NCI-H2196 (cell line): ENCODE data around the gene PPAN.

Source experiments
- DNase-seq: peaks from one replicate; lab custom pipeline; 2025; ENCODE audit not compliant: unreplicated experiment; lab: John Stamatoyannopoulos, UW

Gene PPAN

DNA sequence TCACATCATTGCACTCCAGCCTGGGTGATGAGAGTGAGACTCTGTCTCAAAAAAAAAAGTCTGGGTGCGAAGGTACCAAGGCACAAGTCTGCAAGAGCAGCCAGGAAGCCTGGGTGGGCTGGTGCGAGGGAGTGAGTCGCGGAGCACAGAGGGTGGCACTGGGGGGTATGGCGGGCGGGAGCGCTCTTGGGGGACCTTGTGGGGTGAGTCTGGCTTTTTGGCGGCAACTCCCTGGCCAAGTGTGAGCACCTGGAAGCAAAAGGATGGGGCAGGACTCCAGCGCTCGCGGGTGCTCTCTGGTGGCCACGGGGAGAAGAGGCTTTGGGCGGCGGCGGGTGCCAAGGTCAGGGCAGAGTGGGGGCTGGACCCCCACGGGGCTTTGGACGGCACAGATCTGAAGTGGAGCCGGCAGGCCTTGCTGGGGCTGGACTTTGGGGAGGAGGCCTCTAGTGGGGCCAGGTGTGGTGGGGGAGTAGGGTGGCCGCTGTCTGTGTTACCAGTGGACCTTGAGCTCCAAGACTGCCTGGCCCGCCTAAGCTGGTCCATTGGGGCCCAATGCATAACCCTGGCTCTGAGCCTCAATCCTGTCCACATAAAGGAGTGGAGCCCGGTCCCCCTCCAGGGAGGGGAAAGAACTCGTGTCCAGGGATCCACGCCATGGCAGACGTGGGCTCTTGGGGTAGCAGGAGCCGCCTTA is 6.9 kb downstream of the PPAN start:
- no peak for DNase-seq

GRCh38 chr19:10113592-10113963 is 7.4 kb downstream of the PPAN start:
- no peak for DNase-seq

DNA sequence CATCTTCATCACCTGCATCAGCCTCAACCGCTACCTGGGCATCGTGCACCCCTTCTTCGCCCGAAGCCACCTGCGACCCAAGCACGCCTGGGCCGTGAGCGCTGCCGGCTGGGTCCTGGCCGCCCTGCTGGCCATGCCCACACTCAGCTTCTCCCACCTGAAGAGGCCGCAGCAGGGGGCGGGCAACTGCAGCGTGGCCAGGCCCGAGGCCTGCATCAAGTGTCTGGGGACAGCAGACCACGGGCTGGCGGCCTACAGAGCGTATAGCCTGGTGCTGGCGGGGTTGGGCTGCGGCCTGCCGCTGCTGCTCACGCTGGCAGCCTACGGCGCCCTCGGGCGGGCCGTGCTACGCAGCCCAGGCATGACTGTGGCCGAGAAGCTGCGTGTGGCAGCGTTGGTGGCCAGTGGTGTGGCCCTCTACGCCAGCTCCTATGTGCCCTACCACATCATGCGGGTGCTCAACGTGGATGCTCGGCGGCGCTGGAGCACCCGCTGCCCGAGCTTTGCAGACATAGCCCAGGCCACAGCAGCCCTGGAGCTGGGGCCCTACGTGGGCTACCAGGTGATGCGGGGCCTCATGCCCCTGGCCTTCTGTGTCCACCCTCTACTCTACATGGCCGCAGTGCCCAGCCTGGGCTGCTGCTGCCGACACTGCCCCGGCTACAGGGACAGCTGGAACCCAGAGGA is 7.9 kb downstream of the PPAN start:
- no peak for DNase-seq

DNA sequence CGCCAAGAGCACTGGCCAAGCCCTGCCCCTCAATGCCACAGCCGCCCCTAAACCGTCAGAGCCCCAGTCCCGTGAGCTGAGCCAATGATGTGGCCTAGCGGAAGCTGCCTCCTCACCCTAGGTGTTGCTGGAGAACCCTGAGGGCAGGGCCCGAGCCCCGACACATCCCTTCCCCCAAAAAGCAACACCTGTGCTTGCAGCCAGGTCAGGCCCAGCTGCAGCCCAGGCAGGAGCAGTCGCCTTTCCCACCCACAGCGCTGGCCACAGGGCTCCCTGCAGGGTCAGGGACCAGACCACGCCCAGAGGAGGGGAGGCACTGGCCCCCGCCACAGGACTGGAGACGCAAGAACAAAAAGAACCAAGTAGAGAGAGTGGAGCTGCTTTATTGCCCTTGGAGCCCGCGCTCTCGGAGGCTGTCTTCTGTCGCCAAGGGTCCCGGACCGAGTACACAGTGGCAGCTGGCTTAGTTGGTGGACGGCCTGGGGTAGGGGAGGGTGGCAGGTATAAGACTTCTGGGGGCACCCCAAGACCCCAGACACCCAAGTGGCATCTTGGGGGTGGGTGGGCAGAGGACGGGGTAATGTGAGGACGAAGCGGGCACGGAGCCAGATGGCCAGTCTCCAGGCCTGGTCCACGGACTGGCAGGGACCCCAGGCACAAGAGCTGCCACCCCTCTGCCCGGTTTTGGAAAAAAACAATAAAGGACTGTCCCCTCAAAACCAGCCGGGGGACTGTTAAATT is 8.7 kb downstream of the PPAN start:
- DNase-seq = no peak

DNA sequence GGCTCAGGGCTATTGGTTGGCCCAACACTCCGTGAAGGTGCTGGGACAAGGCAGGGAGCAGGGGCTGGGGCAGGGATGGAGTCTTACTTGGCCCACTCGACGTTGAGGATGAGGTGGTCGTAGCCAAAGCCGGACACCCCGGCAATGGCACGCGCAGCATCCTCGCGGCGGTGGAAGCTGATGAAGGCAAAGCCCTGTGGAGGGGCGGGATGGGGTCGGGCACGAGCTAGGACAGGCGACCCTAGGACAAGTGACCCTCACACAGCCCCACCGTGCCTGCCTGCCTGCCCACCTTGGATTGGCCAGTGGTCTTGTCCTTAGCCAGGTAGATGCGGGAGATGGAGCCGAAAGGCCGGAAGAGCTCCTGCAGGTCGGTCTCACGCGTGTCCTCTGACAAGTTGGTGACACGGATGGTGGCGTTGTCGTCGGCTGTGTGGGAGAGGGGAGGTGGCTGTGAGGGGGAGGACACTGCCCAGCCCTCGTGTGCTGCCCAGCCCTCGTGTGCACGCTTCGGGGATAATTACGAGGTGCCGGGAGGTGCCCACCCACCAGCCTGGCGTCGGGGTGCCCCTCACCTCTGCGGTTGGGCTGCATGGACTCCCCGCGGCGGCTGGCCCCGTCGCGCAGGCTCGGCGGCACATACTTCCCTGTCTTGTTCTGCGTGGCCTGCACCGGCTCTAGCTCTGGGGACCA is 9.4 kb downstream of the PPAN start:
- DNase-seq = no peak

DNA sequence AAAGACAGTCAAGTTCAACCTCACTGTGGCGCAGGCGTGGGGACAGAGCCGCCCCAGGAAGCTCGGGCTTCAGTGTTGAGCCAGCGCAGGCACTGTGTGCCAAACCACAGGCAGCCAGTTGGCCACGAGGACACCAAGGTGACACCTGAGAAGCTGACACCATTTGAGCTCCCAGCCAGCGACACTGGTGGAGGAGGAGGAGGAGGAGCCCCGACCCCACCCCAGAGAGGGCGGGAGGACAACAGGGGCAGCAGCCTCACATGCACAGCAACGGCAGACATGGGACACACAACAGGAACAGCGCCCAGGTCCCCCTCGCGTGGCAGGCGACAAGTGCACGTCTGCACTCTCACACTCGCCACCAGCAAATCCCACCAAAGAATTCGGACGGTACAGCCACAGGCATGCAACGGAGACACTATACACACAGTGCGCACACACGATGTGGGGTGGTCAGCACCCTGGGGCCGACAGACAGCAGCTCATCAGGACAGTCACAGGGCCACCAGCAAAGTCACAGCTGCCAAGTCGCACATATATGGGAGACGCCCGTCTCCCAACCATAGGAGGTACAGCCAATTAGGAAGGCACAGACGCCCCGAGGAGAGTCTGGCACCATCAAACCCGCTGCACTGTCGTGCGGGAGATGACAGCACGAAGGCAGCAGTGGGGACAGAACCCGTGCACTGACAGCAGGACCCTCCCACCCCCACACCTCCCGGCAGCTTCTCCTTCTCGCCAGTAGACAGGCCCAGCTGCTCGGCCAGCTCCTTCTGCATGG is 10.1 kb downstream of the PPAN start:
- DNase-seq = no peak

DNA sequence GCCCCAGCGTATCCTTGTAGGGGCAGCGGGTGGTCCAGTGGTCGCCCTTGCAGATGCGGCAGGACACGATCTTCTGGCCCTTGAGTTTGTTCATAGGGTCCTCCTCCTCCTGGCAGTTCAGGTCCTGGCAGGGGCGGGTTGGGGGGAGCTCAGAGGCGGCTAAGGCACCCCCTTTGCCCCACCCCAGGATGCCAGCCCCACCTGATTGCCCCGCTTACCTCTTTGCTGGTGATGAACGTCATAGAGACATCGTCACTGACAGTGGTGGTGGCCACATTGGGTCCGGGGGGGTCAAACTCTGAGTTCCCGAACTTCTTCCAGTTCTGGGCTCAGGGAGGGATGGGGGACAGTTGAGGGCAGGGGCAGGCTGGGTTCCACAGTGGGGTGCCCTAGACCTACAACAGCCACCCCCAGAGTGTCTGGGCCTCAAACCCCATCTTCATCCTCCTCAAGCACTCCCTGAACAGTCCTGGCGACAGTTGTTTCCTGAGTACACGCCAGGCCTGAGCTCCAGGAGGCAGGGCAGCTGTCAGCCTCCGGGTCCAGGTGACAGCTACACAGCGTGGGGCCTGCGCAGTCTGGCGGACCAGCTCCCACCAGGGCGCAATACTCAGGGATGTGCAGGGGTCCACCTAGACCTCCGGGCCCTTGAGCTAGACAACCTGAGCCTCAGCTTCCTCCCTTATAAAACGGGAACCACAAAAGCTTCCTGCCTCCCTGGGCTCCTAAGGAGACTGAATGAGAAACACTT is 10.9 kb downstream of the PPAN start:
- DNase-seq = no peak

GRCh38 chr19:10118960-10119359 is 12.8 kb downstream of the PPAN start:
- DNase-seq = no peak

- DNase-seq = no peak
Measured at GRCh38 chr19:10120538-10121189, 14.5 kb downstream of the PPAN start.

- no peak for DNase-seq
Measured at GRCh38 chr19:10122045-10122444, 15.9 kb downstream of the PPAN start.

DNA sequence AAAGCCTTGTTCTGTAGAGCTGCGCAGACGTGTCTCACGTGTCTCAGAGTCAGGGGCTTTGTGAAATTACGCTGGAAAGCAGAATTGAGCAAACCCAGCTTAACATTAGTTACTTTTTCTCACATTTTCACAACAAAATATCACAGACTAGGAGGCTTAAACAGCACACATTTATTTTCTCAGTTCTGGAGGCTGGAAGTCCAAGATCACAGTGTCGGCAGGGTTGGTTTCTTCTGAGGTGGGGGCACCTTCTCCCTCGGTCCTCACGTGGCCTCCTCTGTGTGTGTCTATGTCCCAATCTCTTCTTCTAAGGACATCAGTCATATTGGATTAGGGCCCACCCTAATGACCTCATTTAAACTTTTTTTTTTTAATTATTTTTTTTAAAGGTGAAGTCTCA is 18.3 kb downstream of the PPAN start:
- no peak for DNase-seq

GRCh38 chr19:10126213-10126639 is 20.1 kb downstream of the PPAN start:
- no peak for DNase-seq

- no peak for DNase-seq
Measured at GRCh38 chr19:10132905-10133304, 26.7 kb downstream of the PPAN start.

DNA sequence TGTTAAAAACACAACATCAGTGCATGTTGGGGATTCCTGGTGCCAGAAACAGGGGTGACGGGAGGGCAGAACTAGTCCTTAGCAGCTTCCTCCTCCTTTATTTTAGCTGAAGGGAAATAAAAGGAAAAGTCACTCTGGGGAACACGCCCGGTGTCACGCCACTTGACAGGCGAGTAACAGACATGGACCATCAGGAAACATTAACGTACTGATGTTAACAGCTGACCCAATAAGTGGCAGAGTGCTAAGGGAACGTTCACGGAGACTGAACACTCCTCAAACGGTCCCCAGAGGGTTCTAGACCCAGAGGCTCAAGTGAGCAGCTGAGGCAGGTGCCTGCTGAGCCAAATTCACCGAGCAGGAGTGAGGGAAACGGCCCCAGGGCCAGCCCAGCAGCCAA is 27.4 kb downstream of the PPAN start:
- no peak for DNase-seq

DNA sequence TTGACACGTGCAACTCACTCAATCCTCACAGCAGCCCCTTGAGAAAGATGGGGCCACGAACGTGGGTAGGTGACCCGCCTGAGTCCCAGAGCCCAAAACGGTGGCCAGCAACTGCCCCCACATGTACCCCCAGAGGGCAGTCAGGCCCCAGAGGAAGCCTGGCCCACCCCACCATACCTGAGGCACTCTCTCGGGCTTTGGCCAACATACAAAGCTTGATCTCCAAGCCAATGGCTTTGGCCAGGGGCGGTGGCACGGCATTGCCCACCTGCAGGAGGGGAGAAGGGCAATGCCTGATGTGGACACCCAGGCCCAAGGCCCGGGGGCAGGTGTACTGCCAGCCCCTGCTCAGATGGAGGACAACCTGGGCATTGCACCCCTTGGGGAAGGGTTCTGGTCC is 27.9 kb downstream of the PPAN start:
- no peak for DNase-seq

DNA sequence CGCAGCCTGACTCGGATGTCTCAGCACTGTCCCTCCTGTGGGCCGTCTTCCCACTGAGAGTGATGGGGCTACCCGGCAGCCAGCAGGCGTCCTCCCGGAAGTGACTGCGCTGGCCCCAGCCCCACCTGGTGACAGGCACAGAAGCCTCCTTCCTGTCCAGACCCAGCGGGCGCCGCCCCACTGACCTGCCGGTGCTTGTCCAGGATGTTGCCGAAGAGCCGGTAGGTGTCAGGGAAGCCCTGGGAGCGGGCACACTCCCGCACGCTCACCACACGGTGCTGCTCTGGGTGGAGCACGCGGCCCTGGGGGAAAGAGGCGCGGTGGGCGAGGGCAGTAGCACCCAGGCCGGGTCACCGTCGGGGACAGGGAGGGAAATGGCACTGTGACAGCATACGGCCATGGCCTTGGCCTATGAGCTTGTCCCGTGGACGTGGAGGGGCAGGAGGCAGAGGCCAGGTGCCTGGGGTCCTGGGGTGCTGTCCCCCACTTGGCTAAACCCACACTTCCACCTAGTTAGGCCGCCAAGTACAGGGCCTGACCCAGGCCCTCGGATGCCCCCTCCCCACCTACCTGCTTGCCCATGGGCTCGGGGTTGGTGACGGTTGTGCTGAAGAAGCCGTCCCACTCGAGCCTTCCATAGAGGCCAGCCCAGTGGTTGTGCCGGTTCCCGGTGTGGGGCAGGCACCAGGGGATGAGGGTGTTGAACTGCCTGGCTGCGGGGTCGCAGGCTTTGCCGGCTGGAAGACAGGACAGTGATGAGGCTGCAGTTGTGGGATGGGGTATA is 29.6 kb downstream of the PPAN start:
- no peak for DNase-seq

DNA sequence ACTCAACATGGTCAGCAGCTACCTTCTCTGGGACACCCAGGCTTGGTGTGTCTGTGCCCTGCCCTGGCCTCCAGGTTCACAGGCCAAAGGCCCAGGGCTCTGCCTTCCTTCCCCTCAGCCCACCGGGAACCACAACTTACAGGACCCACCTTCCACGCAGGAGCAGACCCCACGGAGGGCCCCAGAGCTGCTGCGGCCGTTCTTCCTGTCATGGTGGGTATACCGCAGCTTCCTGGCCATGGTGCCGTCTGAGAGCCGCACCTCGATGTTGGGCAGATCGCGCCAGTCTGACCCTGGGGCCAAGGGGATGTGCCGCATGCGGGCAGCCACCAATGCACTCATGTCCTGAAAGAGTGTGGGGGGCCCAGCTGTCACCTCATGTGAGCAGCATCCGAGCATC is 30.8 kb downstream of the PPAN start:
- DNase-seq = no peak

- DNase-seq = no peak
Measured at GRCh38 chr19:10137751-10138682, 31.9 kb downstream of the PPAN start.
